Measurements from ENCODE around the gene TSPAN12.

GRCh38 chr7:120832803-120833202, 25.1 kb downstream of the TSPAN12 start:
- TF ChIP-seq CTCF (optimal IDR thresholded peaks at IDR 0.05 in 1 of 3, IDR thresholded peaks at IDR 0.05 in 1 of 3, conservative IDR thresholded peaks at IDR 0.05 in 1 of 3; ENCODE audit: extremely low read depth in 1 of 3, insufficient read depth in 2 of 3, low read length in 3 of 3): no peak
- TF ChIP-seq EZH2 (IDR thresholded peaks at IDR 0.05; ENCODE audit: low read length): no peak
